GM18858 (cell line): ENCODE results near the gene RAP1GAP2.
"Not testable (repeated sequence)": the region's sequence is repeated elsewhere in the genome, so short reads cannot be mapped to it uniquely, and the experiment has no call there.

Source experiments
- ATAC-seq: cut with Tn5 transposase; IDR thresholded peaks from one replicate; pipeline ENCODE4 v1.9.1; 2021; ENCODE audit not compliant: unreplicated experiment

Gene RAP1GAP2

DNA sequence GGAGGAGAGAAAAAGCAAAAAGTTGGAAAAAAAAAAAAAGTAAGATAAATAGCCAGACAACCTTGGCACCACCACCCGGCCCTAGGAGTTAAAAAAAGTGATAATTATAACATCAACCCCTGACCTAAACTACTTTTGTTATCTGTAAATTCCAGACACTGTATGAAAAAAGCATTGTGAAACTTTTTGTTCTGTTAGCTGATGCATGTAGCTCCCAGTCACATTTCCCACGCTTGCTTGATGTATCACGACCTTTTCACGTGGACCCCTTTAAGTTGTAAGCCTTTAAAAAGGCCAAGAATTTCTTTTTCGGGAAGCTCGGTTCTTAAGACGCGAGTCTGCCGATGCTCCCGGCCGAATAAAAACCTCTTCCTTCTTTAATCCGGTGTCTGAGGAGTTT, 10.9 kb upstream of the RAP1GAP2 start:
- not testable (repeated sequence) for ATAC-seq

DNA sequence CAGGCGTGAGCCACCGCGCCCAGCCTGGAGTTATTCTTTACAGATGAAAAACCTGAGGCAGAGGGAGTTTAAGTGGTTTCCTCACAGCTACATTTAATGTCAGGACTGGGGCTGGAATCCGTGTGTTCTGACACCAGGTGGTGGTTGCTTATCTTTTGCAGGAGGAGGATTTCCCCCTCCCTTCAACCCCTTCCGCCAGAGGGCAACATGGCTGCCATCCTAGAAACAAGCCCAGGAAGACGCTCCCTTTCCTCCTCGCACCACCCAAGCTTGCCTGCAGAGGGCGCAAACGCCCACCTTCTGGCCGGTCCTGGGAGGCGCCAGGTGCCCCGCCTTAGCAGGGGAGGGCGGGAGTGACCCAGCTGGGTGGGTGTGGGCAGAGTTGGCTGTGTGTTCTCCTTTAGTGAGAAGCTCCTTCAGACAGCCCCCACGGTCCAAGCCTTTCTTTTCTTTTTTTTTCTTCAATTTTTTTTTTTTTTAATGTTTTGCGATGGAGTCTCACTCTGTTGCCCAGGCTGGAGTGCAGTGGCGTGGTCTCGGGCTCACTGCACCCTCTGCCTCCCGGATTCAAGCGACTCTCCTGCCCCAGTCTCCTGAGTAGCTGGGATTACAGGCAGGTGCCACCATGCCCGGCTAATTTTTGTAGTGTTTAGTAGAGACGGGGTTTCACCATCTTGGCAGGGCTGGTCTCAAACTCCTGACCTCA, 9.9 kb upstream of the RAP1GAP2 start:
- ATAC-seq: no peak

DNA sequence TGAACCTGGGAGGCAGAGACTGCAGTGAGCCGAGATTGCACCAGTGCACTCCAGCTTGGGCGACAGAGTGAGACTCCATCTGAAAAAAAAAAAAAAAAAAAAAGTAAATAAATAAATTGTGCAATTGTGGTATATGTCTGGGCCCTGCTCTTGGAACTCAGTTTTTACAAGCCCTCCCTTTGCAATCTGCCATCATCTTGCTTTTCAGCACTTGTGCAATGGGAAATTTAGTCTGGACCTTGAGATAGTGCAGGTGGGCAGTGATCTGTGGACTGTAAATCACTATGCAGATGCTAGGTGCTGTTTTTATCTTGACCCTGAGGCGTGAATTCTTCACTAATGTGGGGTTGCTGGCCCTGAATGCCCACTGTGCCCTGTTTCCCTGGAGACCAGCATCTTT, 6.5 kb upstream of the RAP1GAP2 start:
- ATAC-seq: no peak

DNA sequence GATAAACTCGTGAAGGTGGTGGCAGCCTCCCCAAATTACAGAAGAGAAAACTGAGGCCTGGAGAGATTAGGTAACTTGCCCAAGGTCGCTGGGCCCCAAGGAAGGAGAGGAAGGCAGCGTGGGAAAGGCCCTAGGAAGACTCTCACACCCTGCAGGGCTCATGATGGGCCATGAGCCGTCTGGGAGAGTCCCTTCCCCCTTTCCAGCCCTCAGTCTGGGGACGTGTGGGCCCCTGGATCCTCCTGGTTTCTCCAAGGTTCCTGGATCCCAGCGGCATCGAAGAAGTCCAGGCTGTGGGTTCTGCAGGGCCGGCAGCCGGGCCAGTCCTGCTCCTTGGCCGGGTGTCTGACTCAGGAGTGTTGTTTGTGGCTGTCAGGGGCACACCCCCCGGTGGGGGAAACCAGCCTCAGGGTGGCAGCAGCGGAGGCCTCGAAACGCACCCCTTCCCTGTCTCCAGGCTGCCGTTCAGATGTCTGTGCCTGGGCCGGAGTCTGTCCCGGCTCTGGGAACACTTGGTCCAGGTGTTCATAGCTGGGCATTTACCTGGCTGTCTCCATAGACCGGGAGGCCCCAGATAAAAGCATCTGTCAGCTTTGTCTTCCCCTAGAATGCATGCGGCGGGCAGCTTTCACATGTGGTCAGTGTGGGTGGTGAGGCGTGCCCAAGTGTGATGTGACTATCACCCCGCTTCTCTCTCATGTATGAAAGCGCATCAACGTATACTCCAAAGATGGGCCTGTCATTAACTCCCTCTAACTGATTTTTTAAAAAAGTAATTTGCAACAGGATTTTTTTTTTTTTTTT, 3.7 kb upstream of the RAP1GAP2 start:
- no peak for ATAC-seq

DNA sequence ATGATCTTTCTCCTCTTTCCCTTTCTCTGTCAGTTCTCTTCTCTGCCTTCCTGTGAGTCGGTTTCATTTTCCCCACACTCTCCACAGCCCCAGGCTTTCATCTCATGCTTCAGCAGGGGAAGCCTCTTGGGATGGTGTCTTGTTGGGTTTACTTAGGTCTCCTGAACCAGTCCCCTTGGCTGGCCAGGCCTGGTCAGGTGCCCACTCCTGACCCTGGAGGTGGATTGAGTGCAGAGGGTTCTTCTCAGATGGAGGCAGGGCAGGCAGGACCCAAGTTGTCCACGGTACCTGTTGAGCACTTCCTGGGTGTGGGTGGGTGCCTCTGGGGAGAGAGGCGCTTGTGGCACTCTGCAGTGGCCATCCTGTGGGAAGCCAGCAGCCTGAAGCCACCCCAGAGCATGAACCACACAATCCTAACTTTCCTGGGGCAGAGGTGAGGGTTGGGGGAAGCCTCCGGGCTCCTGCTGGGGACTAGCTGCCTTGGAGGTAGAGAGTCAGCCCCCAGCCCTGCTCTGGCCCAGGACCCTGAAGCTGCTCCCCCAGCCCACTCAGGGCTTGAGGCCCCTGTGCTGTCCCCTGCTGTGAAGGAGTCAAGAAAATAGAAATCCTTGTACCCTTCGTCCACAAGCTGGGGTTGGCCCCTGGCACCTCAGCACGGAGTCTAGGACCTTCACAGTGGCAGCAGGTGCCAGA, 2.0 kb upstream of the RAP1GAP2 start:
- ATAC-seq: no peak

DNA sequence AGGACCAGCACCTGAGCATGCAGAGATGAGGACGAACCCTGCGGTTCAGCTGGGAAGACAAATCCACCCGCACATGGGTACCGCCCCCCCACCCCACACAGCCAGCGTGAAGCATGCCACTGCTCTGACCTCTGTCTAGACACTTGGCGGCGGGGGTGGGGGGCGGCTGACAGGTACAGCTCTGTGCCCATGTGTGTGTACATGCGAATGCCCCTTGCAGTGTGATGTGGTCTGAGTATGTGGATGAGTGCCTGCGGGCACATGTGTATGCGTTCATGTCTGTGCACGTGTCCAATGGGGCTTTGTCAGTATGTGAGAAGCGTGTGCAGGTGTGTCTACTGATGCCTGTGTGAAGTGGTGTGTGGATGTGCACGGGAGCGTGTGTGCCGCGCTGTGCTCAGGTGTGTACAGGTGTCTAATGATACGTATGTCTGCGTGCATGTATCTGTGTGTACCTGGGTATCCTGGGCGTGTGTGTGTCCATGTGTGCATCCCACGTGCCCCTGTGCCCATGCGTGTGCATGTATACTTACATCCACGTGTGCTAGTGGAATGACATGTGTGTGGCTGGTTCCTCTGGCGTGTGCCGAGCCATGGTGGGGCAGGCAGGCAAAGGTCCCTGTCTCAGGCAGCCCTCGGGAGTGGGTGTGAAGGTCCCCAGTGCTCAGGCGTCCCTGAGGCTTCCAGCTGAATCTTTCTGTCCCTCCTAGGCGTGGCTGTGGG, 636 bp upstream of the RAP1GAP2 start:
- ATAC-seq: no peak

DNA sequence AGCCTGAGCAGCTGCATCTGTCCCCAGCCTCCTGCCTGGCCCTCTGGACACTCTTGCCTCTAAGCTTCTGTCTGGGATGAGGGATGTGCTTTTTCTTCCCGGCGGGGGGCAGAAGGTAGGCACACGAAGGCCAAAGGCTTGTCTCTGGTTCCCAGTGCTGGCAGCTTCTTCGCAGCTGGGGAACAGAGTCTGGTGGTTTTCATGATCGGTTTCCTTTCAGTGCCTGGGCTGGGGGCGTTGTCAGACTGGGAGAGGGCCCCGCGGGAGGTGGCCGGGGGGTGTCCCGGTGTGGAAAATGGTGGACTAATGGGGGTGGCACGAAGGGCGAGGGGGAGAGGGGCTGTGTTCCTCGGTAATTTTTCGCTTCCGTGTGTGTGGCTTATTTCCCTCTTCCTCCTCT, 988 bp downstream of the RAP1GAP2 start:
- ATAC-seq: no peak

DNA sequence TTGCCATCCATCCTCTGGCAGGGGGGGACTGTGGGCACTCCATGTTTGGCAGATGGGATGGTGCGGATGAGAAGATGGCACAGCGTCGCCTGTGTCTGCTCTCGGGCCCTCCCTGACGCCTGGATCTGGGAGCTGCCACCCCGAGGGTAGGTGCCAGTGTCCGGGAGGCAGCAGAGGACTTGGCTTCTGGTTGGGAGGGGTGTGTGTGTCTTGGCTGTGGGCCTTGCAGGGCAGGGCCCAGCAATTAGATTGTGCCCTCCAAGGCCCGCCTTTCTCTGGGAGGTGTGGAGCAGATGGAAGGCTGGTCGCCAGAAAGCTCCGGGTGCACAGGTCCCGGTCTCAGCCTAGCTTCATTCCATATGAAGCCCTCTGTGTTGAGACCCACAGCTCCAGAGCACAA, 1.4 kb downstream of the RAP1GAP2 start:
- no peak for ATAC-seq

DNA sequence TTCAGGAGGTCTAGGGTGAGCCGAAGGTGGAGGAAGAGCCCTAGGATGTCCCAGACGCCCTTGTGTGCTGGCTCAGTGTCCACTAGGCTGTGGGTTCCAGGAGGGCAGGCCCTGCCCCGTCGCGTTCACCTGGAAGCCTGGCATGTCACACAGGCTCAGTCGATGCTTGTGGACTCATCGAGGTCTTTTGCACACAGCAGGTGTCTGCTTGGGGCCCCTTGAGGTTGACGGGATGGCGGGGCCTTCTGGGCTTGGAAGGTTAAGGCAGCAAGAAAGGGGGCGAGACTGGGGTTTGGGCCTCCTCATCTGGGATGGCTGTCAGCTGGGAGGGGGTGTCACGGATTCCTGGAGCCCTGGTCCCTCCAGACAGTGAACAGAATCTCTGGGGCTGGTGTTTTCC, 1.9 kb downstream of the RAP1GAP2 start:
- ATAC-seq: no peak

DNA sequence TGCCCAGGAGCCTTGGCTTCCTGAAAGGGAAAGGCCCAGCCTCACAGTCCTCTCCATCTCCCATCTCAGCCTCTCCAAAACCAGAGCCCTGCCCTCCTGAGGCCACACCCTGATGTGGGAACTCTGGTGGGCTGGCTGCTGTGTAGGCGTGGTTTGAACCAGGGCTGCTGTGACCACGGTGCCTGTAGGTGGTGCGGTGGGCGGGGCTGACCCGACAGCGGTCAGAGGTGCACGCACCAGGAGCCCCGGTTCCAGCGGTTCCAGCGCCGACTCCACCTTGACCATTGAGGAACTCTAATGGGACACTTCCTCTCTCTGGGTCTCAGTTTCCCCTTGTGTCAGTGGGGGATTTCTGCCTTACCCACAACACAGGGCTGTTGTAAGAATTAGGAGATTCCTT, 2.4 kb downstream of the RAP1GAP2 start:
- no peak for ATAC-seq

DNA sequence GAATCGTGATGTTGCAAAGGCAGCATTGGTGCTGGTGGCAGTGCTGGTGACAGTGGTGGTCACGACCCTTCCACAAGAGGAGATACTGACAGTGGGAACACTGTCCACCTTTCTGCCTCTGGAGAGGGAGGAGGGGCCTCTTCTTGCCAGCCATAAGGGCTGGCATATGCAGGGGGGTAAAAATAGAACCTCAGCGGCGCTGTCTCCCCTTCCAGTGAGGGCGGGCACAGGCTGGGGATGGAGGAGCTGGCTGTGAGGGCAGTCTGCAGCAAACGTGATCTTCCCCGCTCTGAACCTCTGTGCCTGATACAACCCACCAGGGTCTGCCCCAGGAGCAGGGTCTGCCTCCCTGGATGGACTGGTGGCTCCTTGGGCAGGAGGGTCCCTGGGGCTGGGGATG, 3.4 kb downstream of the RAP1GAP2 start:
- no peak for ATAC-seq

DNA sequence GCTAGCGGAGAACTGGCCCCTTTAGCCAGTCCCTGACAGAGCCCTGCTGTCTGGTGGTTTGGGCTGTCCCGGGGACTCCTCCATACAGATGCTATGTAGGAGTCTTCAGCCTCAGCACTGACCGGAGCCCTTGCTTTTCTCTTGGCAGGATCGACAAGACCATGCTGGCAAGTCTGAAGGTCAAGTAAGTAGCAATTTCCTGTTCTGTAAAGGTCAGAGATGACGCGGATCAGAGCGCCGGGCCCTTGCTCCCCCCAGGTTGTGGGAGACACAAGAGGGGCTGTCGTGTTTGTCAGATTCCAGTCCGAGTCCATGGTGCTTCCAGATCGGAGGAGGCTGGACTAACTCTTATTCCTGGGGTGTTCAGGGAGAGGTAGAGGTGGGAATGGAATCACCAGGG, 4.1 kb downstream of the RAP1GAP2 start:
- no peak for ATAC-seq

DNA sequence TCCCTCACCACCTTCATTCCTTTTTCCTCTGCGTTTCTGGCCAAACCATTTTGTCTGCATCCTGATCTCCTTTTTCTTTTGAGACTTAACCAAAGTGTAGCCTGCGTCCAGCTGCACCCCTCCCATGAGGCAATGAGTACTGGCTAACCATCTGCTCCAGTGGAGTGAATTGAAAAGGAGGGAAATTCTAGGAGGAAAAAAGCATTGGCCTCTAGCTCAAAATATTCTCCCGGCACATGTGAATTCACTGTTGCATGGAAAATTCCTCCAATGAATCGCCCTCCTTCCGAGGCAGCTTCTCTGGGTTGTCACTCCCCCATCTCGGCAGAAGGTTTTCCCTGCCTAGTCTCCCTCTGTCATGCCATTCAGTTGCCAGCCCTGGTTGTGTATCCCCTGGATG, 5.6 kb downstream of the RAP1GAP2 start:
- no peak for ATAC-seq

DNA sequence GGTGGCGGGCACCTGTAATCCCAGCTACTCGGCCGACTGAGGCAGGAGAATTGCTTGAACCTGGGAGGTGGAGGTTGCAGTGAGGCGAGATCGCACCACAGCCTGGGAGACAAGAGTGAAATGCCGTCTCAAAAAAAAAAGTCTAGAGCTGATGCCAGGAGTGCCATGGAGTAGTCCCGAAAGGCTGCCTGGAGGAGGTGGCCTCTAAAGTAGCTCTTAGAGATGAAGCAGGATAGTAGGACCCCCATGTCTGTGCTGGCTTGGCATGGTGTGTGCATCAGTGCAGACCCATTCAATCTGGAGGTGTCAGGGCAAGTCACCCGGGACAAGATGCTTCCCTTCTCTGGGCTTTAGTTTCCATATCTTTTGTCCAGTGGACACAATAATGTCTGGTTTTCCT, 6.3 kb downstream of the RAP1GAP2 start:
- ATAC-seq: no peak

DNA sequence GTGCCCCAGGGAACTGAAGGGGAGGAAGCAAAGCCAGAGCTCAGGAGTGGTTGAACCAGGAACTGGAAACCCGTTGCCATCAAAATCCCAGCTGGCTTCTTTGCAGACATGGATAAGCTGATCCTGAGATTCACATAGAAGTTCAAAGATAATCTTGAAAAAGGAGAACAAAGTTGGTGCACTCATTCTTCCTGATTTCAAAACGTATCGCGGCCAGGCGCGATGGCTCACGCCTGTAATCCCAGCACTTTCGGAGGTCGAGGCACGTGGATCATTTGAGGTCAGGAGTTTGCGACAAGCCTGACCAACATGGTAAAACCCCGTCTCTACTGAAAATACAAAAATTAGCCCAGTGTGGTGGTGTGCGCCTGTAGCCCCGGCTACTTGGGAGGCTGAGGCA, 7.1 kb downstream of the RAP1GAP2 start:
- ATAC-seq: no peak

DNA sequence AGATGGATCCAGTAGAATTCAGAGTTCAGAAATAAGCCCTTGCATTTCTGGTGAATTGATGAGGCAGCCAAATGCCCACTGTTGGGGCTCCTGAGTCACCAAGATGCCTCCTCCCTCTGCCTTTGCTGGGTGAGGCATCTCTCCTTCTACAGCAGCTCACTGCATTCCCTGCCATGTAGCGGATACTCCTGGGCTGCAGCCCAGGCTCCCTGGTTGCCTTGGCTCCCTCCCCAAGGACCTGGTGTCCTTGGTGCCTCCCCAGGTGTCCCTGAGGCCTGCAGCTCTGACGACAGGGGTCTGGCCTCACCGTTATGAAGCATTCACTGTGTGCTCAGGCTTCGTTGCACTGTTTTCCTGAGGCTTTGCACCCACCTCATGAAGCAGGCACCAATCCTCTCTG, 7.7 kb downstream of the RAP1GAP2 start:
- ATAC-seq: no peak

DNA sequence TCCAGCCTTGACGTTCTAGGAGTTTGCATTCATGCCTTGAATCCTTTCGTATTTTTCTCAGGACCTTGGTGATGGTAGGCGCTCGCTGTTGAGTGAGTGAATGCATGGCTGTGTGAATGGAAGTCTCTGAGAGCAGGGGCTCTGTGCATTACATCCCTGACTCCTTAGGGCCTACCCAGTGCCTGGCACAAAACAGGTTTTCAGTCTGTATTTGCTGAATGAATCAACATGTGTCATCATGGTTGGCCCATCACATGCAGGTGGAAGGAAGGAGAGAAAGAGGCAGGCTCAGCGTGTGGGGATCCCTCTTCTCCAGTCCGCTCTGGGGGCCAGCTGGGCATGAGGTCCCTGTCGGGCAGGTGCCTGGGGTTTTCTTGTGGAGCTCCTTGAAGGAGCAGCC, 8.7 kb downstream of the RAP1GAP2 start:
- no peak for ATAC-seq

DNA sequence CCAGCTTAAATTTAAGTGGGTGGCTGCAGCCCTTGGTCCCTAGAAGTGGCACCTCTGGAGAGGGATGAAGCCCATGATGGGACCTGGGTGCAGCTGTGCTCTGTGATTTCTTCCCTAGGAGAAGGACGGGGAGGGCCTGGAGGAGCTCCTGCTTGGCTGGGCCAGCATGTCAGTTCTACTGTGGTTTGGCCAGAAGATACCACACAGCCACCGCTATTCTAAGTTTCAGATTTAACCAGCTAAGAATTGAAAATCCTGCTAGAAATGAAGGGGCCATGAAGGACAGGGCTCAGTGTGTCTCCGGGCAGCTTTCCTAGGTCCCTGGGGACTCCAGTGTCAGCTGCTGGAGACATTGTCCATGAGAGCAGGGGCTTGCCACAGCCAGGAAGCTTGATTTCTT, 9.7 kb downstream of the RAP1GAP2 start:
- ATAC-seq: no peak

DNA sequence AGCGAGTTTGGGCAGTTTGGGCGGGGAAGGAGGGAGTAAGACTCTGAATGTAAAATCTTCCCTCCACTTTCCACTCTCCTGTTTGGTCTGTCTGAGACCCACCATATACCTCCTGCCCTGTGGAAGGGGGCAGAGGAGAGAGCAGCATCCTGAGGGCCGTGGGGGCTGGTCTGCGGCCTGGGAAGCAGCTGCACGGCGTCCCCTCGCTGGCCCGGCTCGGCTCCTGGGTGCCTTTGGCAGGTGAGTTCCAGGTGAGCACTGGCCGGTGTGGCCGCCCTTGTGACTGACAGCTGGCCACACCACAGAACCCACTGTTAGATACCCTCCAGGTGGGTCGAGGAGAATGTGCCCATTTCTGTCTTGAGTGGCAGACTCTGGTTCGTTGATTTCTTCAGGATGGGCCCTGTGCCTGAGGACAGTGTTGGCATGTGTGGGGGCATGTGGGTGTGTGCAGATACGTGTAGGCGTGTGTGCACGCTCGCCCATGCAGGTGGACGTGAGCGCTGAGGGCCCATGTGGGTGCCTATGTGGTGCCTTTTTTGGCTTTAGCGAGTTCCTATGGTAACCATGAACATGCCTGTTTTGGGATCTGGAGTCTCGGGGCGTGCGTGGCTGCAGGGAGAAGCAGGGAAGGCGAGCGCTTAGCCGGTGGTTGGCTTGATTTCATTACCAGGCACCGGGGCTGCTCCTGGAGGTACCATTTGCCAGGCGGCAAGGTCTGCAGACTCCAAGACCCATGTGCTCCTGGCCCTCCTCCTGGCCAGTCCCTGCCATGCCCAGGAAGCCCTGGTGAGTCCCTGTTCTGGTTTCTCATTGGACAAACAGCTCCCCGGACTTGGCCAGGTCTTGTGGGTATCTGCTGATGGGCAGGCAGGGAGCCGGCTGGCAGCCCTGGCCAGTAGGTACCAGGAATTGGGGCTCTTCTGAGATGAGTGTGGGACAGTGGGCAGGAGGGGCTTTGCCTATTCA, 12.4 kb downstream of the RAP1GAP2 start:
- no peak for ATAC-seq

DNA sequence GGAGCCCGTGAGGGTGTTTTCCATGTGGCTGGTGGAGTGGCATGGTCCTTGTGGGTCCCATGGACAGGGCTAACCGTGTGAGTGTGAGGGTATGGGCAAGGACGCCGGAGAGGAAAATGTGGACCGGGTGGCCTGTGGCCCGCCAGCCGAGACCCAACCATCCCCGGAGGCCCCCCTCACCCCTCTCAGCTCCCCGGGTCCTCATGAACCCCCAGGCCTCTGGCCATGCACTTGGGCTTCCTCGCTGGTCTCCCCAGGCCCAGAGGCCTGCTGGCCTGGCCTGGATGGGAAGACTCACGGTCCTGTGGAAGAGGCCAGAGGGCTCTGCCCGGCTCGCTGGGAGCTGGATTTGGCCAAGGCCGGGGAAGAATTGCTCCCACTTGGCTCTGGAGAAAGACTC, 13.1 kb downstream of the RAP1GAP2 start:
- no peak for ATAC-seq
